Urinary bladder (tissue), 4 donors: ENCODE measurements around the gene RRP7A. TPM values are rescaled to one million over a fixed set of nuclear protein-coding genes. Genes with fewer than 3 reads are reported as not detected.
"Not testable (repeated sequence)": the region's sequence is repeated elsewhere in the genome, so short reads cannot be mapped to it uniquely, and the experiment has no call there.

ENCODE experiments used
- DNase-seq: peaks from one replicate; pipeline ENCODE4 v3.0.0-alpha.2; 2015; ENCODE audit errors: extremely low spot score
- H3K27ac ChIP-seq: one replicate; pipeline ENCODE4 v1.5.1; 2013; ENCODE audit warnings: low read depth, mild to moderate bottlenecking, moderate library complexity
- H3K36me3 ChIP-seq: one replicate; pipeline ENCODE4 v1.6.1; 2013; ENCODE audit warnings: mild to moderate bottlenecking, moderate library complexity; ENCODE audit not compliant: insufficient read depth
- H3K4me1 ChIP-seq: one replicate; pipeline ENCODE4 v1.6.1; 2013; ENCODE audit warnings: mild to moderate bottlenecking, moderate library complexity; ENCODE audit not compliant: insufficient read depth
- H3K4me3 ChIP-seq: one replicate; pipeline ENCODE4 v1.5.1; 2013; ENCODE audit warnings: low read depth, low read length
- WGBS: extraction: QIAGEN DNeasy Blood & Tissue Kit; methylation state at CpG from one replicate; pipeline ENCODE4 v1.1.7; 2013; 5-methylcytosine and 5-hydroxymethylcytosine counted together
- polyA plus RNA-seq: library from polyadenylated mRNA; stranded (reverse); fragments of 200-250 nt; gene quantifications from one replicate; pipeline ENCODE4 v1.2.3, GENCODE V29; 2013
- total RNA-seq: library from RNA; depleted of rRNA; stranded (reverse); fragments of >200 nt; gene quantifications from one replicate; pipeline ENCODE4 v1.2.3, GENCODE V29; 2014
- donor health status: healthy with polysubstance abuse.
- donor health status: healthy.

Gene RRP7A
- total and polyA plus RNA-seq, 2 donors = 14.4 to 22.4 TPM

GRCh38 chr22:42548597-42549330 is 29.2 kb upstream of the RRP7A start:
- DNase-seq = no peak
- WGBS = 68% methylated on average over 19 of the region's 19 CpGs
- H3K36me3 ChIP-seq = no peaks in the 10 kb centered on the region
- no peak overlapping the region for H3K27ac ChIP-seq
- H3K4me3 ChIP-seq = no peak overlapping the region
- no peaks in the 10 kb centered on the region for H3K4me1 ChIP-seq

GRCh38 chr22:42548126-42548525 is 28.5 kb upstream of the RRP7A start:
- H3K27ac ChIP-seq, H3K36me3 ChIP-seq, H3K4me1 ChIP-seq, H3K4me3 ChIP-seq, DNase-seq: not testable (repeated sequence)
- 37% methylated on average over 6 of the region's 6 CpGs for WGBS

GRCh38 chr22:42547562-42547961 is 28.0 kb upstream of the RRP7A start:
- Histone ChIP-seq H3K4me1 (no peaks in the 10 kb centered on the region), H3K27ac (no peak overlapping the region), H3K36me3 (no peaks in the 10 kb centered on the region), H3K4me3 (no peak overlapping the region)
- WGBS = 36% methylated on average over 9 of the region's 9 CpGs
- DNase-seq = no peak

DNA sequence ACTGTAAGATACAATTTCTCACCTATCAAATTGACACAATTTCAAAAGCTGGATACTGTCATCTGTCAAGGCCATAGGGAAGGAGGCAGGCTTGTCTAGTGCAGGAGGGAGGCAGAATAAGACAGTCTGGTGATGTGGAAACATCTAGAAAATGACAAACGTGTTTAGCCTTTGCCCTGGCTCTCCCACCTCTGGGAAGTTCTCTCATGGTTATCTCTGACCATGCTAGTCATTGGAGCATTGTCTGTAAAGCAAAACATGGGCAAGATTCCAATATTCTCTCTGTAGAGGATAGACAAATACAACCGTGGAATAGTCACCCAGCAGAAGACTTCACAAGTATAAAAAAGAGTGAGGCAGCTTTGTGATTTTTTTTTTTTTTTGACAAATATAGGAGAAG is 25.1 kb upstream of the RRP7A start:
- Histone ChIP-seq H3K27ac (no peak overlapping the region), H3K4me3 (no peak overlapping the region), H3K36me3 (no peaks in the 10 kb centered on the region), H3K4me1 (no peaks in the 10 kb centered on the region)
- DNase-seq = no peak
- 16% methylated on average over 2 of the region's 2 CpGs for WGBS

DNA sequence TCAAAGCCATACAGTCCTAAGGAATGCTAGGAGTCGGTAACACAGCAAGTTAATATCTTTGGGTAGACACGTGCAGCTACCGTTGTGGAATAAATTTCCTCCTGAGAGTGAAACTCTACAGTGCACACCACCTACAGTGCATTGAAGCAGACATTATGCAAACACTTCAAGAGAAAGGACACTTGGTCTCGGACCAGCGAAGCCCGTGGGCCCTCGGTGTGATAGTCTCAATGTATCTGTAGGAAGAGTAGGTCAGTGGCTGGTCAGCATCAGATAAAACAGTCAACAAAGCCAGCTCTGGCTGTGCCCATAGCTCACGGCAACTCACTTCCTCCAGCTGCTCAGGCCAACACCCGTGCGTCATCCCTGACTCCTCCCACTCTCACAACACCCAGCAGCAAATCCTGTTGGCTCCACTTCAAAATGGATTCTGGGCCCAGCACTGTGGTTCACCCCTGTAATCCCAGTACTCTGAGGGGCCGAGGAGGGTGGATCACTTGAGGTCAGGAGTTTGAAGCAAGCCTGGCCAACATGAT is 19.7 kb upstream of the RRP7A start:
- H3K27ac ChIP-seq, H3K4me1 ChIP-seq, H3K4me3 ChIP-seq, DNase-seq, H3K36me3 ChIP-seq: not testable (repeated sequence)
- WGBS = 19% methylated on average over 8 of the region's 11 CpGs

- 28% methylated on average over 12 of the region's 14 CpGs for WGBS
- H3K36me3 ChIP-seq, H3K4me1 ChIP-seq, H3K27ac ChIP-seq, H3K4me3 ChIP-seq, DNase-seq: not testable (repeated sequence)
Observed at GRCh38 chr22:42537199-42537831, 17.7 kb upstream of the RRP7A start.

DNA sequence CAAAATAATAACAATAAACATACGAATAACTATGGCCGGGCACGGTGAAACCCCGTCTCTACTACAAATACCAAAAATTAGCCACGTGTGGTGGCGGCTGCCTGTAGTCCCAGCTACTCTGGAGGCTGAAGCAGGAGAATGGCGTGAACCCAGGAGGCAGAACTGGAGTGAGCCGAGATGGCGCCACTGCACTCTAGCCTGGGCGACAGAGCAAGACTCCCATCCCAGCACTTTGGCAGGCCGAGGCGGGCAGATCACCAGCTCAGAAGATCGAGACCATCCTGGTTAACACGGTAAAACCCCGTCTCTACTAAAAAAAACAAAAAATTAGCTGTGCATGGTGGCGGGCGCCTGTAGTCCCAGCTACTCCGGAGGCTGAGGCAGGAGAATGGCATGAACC is 17.0 kb upstream of the RRP7A start:
- not testable (repeated sequence) for H3K4me1 ChIP-seq, H3K36me3 ChIP-seq, H3K4me3 ChIP-seq, DNase-seq, H3K27ac ChIP-seq
- 96% methylated on average over 18 of the region's 18 CpGs for WGBS

DNA sequence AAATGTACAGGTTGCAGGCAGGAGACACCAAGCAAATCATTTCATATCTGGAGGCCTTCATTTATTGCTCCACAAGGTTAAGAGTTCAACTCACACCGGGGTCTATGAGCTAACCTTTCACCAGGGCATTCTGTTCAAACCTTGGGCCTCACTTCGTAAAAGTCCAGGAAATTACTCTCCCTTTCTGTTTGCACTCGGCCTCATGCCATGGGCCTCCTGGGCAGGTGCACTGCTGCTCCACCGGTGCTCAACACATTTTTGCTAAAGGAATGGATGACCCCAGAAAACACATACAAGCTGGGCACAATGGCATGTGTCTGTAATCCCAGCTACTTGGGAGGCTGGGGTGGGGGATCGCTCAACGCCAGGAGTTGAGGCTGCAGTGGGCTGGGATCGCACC is 16.6 kb upstream of the RRP7A start:
- DNase-seq = no peak
- Histone ChIP-seq H3K4me3 (no peak overlapping the region), H3K36me3 (no peaks in the 10 kb centered on the region), H3K27ac (no peak overlapping the region), H3K4me1 (no peaks in the 10 kb centered on the region)
- WGBS = 82% methylated on average over 7 of the region's 7 CpGs

- DNase-seq, H3K36me3 ChIP-seq, H3K4me1 ChIP-seq, H3K27ac ChIP-seq, H3K4me3 ChIP-seq: not testable (repeated sequence)
- WGBS = 69% methylated on average over 3 of the region's 14 CpGs
Observed at GRCh38 chr22:42535082-42535731, 15.6 kb upstream of the RRP7A start.

DNA sequence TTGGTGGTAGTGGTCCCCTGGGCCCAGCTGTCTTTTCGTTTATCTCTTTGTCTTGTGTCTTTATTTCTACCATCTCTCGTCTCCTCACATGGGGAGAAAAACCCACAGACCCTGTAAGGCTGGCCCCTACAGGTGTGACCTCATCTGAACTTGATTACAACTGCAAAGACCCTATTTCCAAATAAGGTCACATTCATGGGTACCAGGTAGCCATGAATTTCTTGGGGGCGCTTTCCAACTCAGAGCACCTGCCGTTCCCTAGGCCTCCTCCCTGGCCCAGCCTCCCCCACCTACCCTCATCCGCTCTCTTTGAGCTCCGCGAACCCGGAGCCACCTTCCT is 14.0 kb upstream of the RRP7A start:
- WGBS = 94% methylated on average over 8 of the region's 8 CpGs
- no peak overlapping the region for H3K4me3 ChIP-seq
- no peaks in the 10 kb centered on the region for H3K4me1 ChIP-seq
- no peaks in the 10 kb centered on the region for H3K36me3 ChIP-seq
- H3K27ac ChIP-seq = no peak overlapping the region
- DNase-seq = no peak

DNA sequence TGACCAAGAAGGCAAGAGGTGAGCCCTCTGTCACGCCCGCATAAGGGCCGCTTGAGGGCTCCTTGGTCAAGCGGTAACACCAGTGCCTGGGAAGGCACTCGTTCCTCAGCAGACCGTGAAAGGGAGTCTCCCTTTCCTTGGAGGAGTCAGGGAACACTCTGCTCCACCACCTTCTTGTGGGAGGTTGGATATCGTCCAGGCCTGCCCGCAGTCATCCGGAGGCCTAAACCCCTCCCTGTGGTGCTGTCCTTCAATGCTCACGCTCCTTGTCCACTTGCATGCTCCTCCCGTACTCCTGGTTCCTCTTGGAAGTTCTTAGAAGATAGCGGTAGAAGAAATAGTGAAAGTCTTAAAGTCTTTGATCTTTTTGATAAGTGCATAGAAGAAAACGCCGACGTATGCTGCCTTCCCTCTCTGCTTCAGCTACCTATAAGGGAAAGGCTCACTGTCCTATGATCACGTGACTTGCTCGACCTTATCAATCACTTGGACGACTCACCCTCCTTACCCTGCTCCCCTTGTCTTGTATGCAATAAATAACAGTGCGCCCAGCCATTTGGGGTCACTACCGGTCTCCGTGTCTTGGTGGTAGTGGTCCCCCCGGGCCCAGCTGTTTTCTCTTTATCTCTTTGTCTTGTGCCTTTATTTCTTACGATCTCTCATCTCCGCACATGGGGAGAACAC is 11.9 kb upstream of the RRP7A start:
- 85% methylated on average over 24 of the region's 24 CpGs for WGBS
- not testable (repeated sequence) for H3K36me3 ChIP-seq, DNase-seq, H3K4me1 ChIP-seq, H3K27ac ChIP-seq, H3K4me3 ChIP-seq

- 94% methylated on average over 8 of the region's 8 CpGs for whole genome bisulfite sequencing
- not testable (repeated sequence) for DNase-seq, H3K36me3 ChIP-seq, H3K4me1 ChIP-seq, H3K4me3 ChIP-seq, H3K27ac ChIP-seq
Observed at GRCh38 chr22:42529435-42529834, 9.8 kb upstream of the RRP7A start.

GRCh38 chr22:42528591-42529307 is 9.2 kb upstream of the RRP7A start:
- WGBS = 89% methylated on average over 11 of the region's 11 CpGs
- H3K36me3 ChIP-seq = no peaks in the 10 kb centered on the region
- no peak overlapping the region for H3K4me3 ChIP-seq
- H3K4me1 ChIP-seq = no peaks in the 10 kb centered on the region
- no peak for DNase-seq
- H3K27ac ChIP-seq = no peak overlapping the region
